Lower leg skin (tissue), 4 donors: ENCODE results near the gene TKT. TPM values are rescaled to one million over a fixed set of nuclear protein-coding genes. Genes with fewer than 3 reads are reported as not detected.

Experiments
- DNase-seq, 2 donors: peaks; one replicate each; pipeline ENCODE4 v3.0.0-alpha.2; 2019; ENCODE audit warnings: low spot score in 2 of 2
- H3K4me3 ChIP-seq: fragments of 200-600 bp; sonication (generic); 2 replicates; pipeline ENCODE4 v1.5.1; 2017; ENCODE audit warnings: mild to moderate bottlenecking, low read depth; ENCODE audit not compliant: poor library complexity, severe bottlenecking
- CTCF ChIP-seq, 3 donors: fragments of 450-650 bp; IDR thresholded peaks; one replicate each; pipeline ENCODE4 v1.5.1; 2016; ENCODE audit warnings: antibody characterized with exemption in 3 of 3, mild to moderate bottlenecking in 3 of 3, moderate library complexity in 2 of 3
- POLR2A ChIP-seq, 2 donors: fragments of 450-650 bp; IDR thresholded peaks; one replicate each; pipeline ENCODE4 v1.6.1; 2016 to 2017; ENCODE audit warnings: antibody characterized with exemption in 2 of 2, mild to moderate bottlenecking in 1 of 2, moderate library complexity in 1 of 2
- WGBS, 2 donors: methylation state at CpG; one replicate each; pipeline ENCODE4 v1.1.5; 2018; 5-methylcytosine and 5-hydroxymethylcytosine counted together
- intact Hi-C: fragments of 100-400 bp; cut with DNase I; formaldehyde crosslinking; loops from one replicate; pipeline ENCODE4 v1.15.0; 2023; ENCODE audit warnings: low total_unique reads
- total RNA-seq, 4 donors: library from RNA; depleted of rRNA; stranded (reverse); fragments of >200 nt; gene quantifications; one replicate each; pipeline ENCODE4 v1.1.0, GENCODE V29; 2016

Gene TKT
- total RNA-seq, 4 donors from 2014 or later = 98.1 to 195 (median 154) TPM

GRCh38 chr3:53264718-53265117 is 8.9 kb upstream of the TKT start:
- H3K4me3 ChIP-seq = no peak overlapping the region
- TF ChIP-seq POLR2A (IDR thresholded peaks at IDR 0.05) (no peak), CTCF (IDR thresholded peaks at IDR 0.05) (no peak)
- no peak for DNase-seq
- intact Hi-C loops = no loop called here
- 43 to 52% methylated on average over 3 of the region's 3 CpGs for WGBS, 2 donors

- 91% methylated on average over 4 of the region's 4 CpGs for WGBS, 2 donors
- H3K4me3 ChIP-seq = no peak overlapping the region
- DNase-seq = no peak
- no peak for TF ChIP-seq POLR2A (IDR thresholded peaks at IDR 0.05)
- TF ChIP-seq CTCF (IDR thresholded peaks at IDR 0.05) = no peak
- intact Hi-C loops = no loop called here
Observed at GRCh38 chr3:53263907-53264306, 8.1 kb upstream of the TKT start.

GRCh38 chr3:53261712-53262111 is 5.9 kb upstream of the TKT start:
- 64 to 84% methylated on average over 5 of the region's 5 CpGs for WGBS, 2 donors
- no peak for TF ChIP-seq POLR2A (IDR thresholded peaks at IDR 0.05)
- TF ChIP-seq CTCF (IDR thresholded peaks at IDR 0.05) = no peak
- no peak overlapping the region for H3K4me3 ChIP-seq
- intact Hi-C loops = no loop called here
- DNase-seq = no peak

GRCh38 chr3:53260286-53260785 is 4.5 kb upstream of the TKT start:
- DNase-seq = no peak
- 73 to 78% methylated on average over 4 of the region's 4 CpGs for WGBS, 2 donors
- intact Hi-C loops = no loop called here
- TF ChIP-seq POLR2A (IDR thresholded peaks at IDR 0.05) (no peak), CTCF (IDR thresholded peaks at IDR 0.05) (no peak)
- H3K4me3 ChIP-seq = no peak overlapping the region

- H3K4me3 ChIP-seq = no peak overlapping the region
- TF ChIP-seq CTCF (IDR thresholded peaks at IDR 0.05) (no peak), POLR2A (IDR thresholded peaks at IDR 0.05) (no peak)
- no peak for DNase-seq
- WGBS, 2 donors = 69 to 73% methylated on average over 8 to 9 of the region's 9 CpGs
- intact Hi-C loops = no loop called here
Observed at GRCh38 chr3:53259427-53260259, 3.8 kb upstream of the TKT start.
